GM20000 (cell line): ENCODE data around the gene PLXNA1.

Experiments
- DNase-seq: peaks from one replicate; pipeline ENCODE4 v3.0.0; 2012; ENCODE audit warnings: low spot score
- CTCF ChIP-seq: IDR thresholded peaks from 2 replicates; pipeline ENCODE4 v1.5.1; 2012; ENCODE audit warnings: mild to moderate bottlenecking, control low read depth; ENCODE audit errors: extremely low read depth, missing control alignments

Gene PLXNA1

GRCh38 chr3:126983653-126984390, 907 bp downstream of the PLXNA1 start:
- DNase-seq = peak; percentile 74
- TF ChIP-seq CTCF = no peak

- TF ChIP-seq CTCF = no peak
- DNase-seq = no peak
Measured at GRCh38 chr3:126984391-126985131, 1.6 kb downstream of the PLXNA1 start.

GRCh38 chr3:126985132-126985985, 2.4 kb downstream of the PLXNA1 start:
- no peak for TF ChIP-seq CTCF
- no peak for DNase-seq

- TF ChIP-seq CTCF = no peak
- DNase-seq = no peak
Measured at GRCh38 chr3:126986001-126986400, 3.1 kb downstream of the PLXNA1 start.

GRCh38 chr3:126987129-126987528, 4.2 kb downstream of the PLXNA1 start:
- DNase-seq = no peak
- TF ChIP-seq CTCF = no peak

GRCh38 chr3:126987596-126987995, 4.7 kb downstream of the PLXNA1 start:
- TF ChIP-seq CTCF = no peak
- DNase-seq = no peak
